ENCODE measurements around the gene ANKFN1. TPM values are rescaled to one million over a fixed set of nuclear protein-coding genes. Genes with fewer than 3 reads are reported as not detected.

The ANKFN1 gene
- total RNA-seq, 1 experiment from 2014 or later = not detected

GRCh38 chr17:56452461-56452860 lies 299.2 kb downstream of the ANKFN1 start:
- Mint-ChIP-seq H3K27ac (no peak overlapping the region), H3K36me3 (ENCODE audit: insufficient read depth in 1 of 3, low read depth in 3 of 3) (no peaks in the 10 kb centered on the region), H3K4me1 (peaks cover 0 to 3% of the 10 kb centered on the region in 2 experiments; a peak in 2 of 4 replicates), H3K9me3 (no peaks in the 10 kb centered on the region), H3K4me3 (no peak overlapping the region), H3K27me3 (ENCODE audit: low read depth) (no peaks in the 10 kb centered on the region)
- Histone ChIP-seq H2BK12ac (ENCODE audit: insufficient read length, low read depth, low read length) (no peak overlapping the region), H3K4me1 (ENCODE audit: insufficient read depth, low read length) (no peaks in the 10 kb centered on the region), H3K18ac (ENCODE audit: insufficient read length, low read depth, low read length) (no peak overlapping the region), H2BK15ac (ENCODE audit: low read depth, low read length) (no peak overlapping the region), H3K9ac (ENCODE audit: extremely low read depth, insufficient read length, low read length) (no peak overlapping the region), H3K79me1 (ENCODE audit: insufficient read depth, low read depth, low read length, poor library complexity, severe bottlenecking) (no peaks in the 10 kb centered on the region), H3K14ac (ENCODE audit: insufficient read depth, low read length) (no peak overlapping the region), H3K4ac (ENCODE audit: low read depth, low read length) (no peak overlapping the region), H3K23ac (ENCODE audit: insufficient read length, low read depth, low read length) (no peak overlapping the region), H3K27me3 (ENCODE audit: insufficient read depth, low read length) (no peaks in the 10 kb centered on the region), H3K27ac (ENCODE audit: insufficient read length, low read depth, low read length) (no peak overlapping the region), H3K4me2 (ENCODE audit: insufficient read depth, insufficient read length, low read length) (no peak overlapping the region), H3K56ac (ENCODE audit: insufficient read length, low read depth, low read length) (no peak overlapping the region), H4K5ac (ENCODE audit: insufficient read length, low read depth, low read length) (no peak overlapping the region), H2BK5ac (ENCODE audit: insufficient read length, low read length) (no peak overlapping the region), H3K9me3 (ENCODE audit: control insufficient read depth, low read depth, low read length) (no peaks in the 10 kb centered on the region), H3K23me2 (ENCODE audit: insufficient read length, low read depth, low read length, poor library complexity, severe bottlenecking) (no peaks in the 10 kb centered on the region), H3T11ph (ENCODE audit: low read length) (no peak overlapping the region), H2AFZ (ENCODE audit: low read length) (no peak overlapping the region), H2BK20ac (ENCODE audit: low read depth, low read length, poor library complexity, severe bottlenecking) (no peak overlapping the region), H4K91ac (ENCODE audit: insufficient read length, low read depth, low read length) (no peak overlapping the region), H2AK5ac (ENCODE audit: insufficient read length, low read length) (no peak overlapping the region), H2BK120ac (ENCODE audit: low read depth, low read length, poor library complexity, severe bottlenecking) (no peak overlapping the region), H3K79me2 (ENCODE audit: insufficient read depth, low read length) (no peaks in the 10 kb centered on the region), H4K8ac (replicated peaks; ENCODE audit: insufficient read length, low read depth, low read length) (no peak overlapping the region), H4K20me1 (ENCODE audit: control insufficient read depth, insufficient read depth, insufficient read length) (no peaks in the 10 kb centered on the region)
- no CpG with 5 or more reads among the region's 1 CpG for WGBS (ENCODE audit: extremely low coverage, insufficient read length, low lambda C conversion rate)
- no peak for TF ChIP-seq CTCF (conservative IDR thresholded peaks at IDR 0.05)
- DNase-seq = no peak
